SW480 (cell line): Measurements from ENCODE around the gene ENDOU.

Source experiments
- DNase-seq: peaks from one replicate; pipeline ENCODE4 v3.0.0-alpha.2; 2016; ENCODE audit warnings: low spot score

ENDOU gene

DNA sequence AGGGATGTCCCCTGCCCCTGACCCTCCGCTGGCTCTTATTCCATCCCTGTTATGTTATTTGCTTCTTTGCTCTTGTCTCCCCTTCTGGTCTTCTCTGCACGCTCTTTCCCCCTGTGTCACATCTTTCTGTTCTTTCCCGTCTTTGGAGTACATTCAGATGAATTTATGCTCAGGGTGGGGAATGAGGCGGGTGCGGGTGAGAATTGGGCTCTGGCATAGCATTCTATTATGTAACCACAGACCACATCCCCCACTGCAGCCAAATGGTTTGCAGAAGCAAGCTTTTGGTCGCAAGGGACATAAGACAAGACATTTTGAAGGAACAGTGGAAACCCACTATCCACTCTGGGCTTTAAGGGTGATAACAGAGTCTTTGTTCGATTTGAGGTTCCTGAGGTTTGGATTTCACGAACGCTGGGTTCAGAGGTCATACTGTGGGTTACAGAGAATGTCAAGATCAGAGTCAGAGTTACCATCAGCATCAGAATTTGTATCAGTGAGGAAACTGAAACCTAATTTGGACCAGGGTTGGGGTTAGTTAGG, 3.8 kb downstream of the ENDOU start:
- DNase-seq = no peak

DNA sequence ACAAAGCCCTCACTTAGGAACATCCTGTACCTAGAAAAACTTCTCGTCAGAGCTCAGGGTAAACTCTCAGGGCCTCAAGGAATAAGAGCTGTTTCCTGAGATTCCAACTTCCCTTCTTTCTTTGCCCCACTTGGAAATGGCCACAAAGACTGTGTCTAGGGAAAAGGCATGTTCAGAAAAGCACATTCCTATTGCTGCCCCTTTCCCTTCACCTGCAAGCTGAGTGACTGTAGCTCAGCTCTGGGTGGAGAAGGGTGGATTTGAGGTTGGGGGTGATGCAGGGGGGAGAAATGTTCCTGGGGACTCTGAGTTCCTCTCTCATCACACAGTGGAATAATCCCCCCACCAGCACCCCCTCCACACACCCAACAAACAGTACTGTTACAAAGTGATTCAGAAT, 6.8 kb downstream of the ENDOU start:
- no peak for DNase-seq

DNA sequence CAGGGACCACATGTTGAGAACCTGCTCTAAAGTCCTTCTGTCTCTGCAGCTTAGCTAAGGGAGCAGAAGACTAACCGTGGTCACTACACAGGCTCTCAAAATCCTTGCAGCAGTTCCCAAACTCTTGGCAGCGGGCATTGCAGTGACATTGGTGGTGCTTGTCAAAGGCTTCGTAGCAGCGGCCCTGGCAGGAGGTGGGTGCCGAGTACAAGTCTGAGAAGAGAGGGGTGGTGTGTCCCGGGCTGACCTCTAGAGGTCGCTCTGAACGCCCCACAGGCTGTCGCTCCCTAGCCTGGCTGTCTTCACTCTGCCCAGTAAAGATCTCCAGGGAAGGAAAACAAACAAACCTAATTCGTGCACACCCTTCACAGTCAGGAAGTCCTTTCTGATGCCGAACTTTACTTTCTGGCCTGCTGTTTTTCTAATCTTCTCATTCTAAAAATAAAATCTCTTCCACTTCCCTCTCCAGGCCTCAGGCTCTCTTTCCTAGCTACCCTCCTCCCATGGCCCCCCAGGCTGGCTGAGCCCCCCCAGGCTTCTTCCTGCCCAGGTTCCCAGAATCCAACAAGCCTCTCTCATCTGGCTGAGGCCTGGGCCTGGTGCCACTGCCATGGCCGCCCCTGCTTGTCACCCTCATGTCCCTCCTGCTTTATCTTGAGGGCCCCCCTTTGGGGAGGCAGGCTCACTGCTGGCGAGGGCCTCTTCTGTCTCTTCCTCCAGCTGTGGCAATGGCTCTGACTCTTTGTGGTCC, 7.7 kb downstream of the ENDOU start:
- DNase-seq = peak; percentile 75

DNA sequence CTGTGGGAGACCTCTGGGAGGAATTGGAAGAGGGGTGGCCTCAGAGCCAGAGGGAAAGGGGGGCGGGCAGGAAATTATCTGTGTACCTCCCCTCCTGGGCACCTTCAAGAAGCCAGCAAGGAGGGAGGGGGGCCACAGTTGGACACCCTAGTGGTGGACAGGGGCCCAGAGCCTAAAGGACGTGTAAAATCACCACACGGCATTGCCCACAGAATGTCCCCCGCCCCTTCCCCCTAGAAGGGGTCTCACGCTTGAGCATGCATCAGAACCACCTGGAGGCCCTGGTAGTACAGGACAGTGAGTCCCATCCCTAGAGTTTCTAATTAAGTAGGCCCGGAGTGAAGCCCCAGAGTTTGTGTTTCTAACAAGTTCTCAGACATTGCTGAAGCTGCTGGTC, 8.2 kb downstream of the ENDOU start:
- DNase-seq = no peak

DNA sequence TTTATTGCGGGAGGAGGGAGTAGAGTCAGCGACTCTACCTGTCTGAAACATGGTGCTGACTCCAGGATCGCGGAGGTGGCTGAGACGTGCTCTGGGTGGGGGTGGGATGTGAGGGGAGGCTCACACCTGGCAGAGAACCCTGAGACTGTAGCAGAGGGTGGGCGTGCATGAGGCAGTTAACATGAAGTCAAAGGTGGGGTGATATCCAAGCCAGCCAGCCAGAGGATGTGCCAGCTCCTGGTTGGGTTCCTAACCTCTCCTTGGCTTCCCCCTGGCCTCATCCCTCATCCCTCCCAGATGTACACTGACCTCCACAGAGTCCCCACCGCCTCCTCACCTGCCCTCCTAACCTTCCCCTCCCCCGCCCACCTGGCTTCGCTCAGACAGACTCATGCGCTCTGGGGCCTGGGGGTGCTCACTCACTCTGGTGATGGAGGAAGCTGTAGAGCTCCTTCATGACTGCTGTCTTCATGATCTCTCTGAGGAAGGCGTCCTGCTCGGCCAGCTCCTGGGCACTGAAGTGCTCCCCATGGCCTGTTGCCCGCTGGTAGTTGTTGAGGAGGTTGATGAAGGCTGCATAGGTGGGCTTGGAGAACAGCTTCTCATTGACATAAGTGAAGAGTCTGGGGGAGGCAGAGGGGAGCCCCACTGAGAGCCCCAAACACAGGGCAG, 9.3 kb downstream of the ENDOU start:
- no peak for DNase-seq

DNA sequence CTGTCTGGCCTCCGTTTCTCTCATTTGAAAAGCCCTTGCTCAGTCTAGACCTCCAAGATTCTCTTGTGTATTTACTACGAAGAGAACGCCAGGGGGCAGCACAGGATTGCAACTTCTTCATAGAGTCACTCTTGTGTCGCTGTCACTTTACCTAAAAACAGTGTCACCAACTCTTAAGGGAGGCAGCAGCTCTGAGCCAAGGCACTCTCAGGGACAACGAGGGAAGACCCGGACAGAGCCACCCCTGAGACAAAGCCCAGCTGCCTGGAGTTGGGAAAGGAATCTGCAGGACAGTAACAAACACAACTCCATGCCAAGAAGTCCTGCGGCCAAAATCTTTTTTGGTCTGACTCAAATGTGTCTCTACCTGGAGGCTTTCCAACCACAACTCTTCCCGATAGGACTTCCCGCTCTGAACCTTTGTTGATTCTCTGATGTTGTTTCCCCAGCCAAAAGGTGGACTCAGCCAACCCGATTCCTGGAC, 9.9 kb downstream of the ENDOU start:
- peak; percentile 85 for DNase-seq

DNA sequence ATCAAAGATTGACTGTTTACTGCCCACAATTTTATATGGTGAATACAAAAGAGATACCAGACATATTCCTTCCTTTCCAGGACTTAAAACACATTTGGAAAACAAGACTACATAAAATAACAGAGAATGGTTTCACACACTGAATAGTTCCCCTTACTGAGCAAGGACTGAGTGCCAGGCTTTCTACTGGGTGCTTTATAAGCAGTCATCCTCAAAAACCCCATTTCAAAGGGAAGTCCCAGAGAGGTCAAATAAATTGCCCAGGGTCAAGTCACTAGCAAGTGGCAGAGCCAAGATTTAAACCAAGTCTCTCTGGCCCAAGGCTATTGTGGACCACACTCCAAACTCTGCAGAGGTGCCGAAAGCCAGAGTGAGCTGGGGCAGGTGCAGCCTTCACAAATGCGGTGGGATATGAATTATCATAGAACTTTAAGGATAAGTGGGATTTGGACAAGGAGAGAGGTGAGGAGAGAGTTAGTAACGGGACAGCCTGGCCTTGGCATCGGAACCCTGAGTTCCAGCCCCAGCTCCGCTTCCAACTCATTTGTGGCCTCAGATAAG, 10.4 kb downstream of the ENDOU start:
- no peak for DNase-seq

DNA sequence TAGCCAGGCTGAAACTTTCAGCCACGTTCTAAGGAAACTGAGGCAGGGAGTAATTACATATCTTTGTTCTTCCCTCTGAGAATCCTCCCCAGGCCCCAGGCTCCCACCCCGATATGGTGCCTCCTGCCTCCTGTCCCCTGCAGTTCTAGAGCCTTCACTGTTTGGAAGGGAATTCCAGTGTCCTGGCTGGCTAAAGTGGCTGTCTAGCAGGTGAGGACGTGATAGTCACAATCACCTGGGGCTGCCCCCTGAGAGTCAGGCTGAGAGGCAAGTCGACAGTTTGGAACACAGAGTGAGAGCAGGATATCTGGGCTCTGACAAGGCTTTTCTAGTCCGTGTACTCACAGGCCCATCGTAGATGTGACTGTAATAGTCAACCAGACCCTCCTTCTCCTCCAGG, 13.1 kb downstream of the ENDOU start:
- no peak for DNase-seq

DNA sequence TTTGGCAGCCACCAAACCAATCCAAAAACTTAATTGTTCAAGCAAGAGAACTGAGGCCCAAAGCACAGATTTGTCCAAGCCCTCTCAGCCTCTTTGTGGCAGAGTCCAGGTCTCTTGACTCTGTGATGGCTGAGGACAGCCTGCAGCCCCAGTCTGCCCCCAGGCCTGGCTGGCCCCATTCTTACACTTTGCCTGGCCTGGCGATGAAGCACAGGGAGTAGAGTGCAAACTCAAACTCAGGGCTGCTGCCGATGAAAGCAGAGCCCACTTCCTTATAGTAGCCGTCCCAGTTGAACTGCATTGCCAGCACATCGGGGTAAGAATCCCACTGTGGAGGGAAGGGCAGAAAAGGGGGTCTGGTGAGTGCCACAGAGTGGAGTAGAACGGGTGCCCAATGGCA, 13.8 kb downstream of the ENDOU start:
- no peak for DNase-seq

DNA sequence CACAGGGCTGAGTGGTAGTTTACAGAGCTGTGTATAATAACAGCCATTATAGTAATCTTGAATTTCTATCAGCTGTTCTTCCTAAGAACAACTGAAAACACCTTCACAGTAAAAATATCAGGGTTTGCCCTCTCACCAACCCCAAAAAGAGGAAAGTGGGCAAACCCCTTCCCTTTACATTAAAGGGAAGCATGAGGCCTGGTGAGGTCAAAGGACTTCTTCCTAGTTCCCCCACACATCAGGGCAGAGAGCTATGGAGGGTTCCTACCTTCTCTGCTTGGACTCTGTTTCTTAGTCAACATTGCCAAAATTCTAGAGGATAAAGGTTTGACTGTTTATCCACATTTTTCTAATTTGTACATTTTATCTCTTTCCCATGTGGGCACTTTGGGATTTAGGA, 15.0 kb downstream of the ENDOU start:
- no peak for DNase-seq

DNA sequence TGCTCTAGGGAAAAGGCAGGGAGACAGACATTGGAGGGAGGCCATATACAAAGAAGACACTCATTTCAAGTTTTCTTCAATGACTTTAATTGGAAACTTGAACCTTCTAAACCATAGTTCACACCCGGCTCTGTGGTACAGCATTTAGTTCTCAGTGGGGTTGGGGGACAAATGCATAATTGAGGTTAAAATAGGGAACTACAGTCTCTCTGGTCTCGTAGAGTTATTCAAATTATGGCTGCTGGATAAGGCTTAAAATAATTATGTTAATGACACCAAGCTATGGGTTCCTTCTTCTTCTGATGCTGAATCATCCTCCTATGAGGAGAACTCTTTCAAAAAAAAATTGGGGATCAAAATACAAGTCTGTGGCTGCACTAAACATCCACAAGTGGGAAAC, 15.6 kb downstream of the ENDOU start:
- no peak for DNase-seq

DNA sequence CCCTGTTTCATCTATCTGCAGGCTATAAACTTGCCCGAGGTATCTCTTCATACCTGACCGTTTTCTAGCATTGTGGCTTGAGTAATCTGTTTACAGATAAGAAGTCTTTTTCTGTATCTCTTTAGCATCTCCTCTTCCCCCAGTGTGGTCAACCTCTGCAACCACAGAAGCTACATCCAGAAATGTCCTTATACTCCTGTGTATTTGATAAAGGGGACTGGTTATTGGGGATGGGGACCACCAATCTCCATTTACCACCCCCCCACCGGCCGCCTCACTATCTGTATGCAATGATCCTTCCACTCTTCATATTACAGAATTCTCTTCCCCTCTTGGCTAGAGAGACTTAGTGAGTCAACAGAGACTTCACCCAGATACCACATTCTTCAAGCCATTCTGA, 16.1 kb downstream of the ENDOU start:
- DNase-seq = no peak

DNA sequence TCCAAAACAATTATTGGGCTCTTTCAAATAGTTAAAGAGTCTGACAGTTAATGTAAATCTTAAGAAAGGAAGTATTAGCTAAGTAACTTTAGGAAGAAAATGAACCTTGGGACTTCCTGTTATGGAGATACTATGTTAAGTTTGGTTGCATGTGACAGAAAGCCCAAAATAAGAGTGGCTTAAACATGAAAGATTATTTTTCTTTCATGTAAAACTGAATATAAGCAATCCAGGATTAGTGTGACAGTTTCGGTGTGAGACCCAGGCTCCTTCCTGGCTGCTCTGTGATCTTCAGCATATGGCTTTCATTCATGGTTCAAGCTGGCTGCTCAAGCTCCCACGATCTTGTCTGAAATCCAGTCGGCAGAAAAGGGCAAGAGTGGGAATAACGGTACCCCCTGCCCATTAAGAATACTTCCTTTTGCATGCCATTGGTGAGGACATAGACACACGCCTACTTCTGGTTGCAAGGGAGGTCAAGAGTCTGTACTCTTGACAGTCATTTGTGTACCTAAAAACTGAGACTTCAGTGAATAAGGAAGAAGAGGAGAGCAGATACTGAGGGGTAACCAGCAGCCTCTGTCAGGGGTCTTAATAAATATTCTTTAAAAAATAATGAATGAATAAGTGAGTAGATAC, 17.3 kb downstream of the ENDOU start:
- DNase-seq = no peak

DNA sequence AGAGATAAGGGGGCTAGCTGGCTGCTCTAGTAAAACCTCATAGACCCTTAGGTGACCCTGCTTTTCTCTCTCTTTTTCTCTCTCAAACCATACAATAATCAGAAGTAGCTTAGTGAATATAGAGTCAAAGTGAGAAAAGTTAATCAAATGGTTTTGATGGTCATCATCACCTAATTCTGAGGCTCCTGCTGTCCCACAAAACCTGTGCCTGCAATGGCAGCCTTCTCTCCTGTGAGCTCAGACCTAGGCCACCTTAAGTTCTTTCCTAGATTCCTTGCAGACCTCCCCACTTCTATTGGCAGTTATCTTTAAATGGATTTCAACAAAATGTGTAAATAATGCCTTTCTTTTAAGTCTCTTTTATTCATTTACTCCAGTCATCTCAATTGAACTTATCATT, 17.9 kb downstream of the ENDOU start:
- no peak for DNase-seq

DNA sequence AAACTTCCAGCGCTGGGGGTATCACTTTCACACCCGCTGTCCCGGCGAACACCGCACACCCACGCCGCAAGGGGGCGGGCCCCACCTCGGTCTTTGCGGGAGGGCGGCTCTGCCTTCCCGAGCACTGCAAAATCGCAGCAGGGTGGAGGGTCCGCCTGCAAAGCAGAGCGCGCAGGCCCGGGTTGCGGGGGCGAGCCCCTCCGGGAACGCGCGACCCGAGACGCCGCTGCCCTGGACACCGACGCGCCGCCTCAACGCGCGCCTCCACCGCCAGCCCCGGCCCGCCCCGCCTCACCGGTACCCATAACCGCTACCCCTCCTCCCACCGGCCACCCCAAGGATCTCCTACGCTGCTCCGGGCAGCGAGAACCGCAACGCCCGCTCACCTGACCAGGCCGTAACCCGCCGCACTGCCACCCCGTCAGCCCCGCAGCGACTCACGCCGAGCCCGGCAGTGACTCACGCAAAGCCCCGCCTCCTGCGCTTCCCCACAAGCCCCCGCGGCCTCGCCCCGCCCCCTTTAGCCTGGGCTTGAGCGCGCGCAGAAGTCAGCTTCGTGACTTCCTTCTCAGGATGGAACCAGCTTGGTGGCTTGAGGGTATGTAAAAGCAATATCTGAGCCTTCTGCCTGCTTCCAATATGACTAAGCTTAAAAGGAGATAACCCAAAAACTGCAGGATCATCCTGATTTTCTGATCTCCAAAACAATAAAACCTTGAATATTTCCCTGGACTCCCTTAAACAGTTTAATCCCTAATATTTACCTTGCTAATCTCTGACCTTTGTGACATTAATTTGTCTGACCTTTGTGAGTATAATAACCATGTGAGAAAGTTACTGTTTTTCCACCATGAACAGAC, 19.5 kb downstream of the ENDOU start, which contains the start of gene RPAP3:
Gene RPAP3 (minus strand): TSS at position 465 of the 860 bp plus-strand sequence. CDS start 3,190 bp downstream, outside the sequence.
- DNase-seq = peak; percentile 89

DNA sequence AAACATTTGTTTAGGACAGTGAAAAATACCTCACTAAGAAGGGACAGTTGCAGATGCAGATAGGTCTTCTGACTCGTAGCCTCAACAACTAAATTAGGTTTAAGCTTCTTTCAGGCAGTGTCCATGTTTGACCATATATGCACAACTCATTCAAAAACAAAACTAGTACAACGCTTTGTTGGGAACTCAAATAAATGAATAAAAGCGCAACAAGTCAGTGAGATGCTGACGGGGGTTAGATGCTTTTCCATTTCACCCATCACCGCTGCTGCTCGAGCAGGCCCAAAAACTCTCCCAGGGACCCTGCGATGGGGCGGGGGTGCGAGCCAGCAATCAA, 20.1 kb downstream of the ENDOU start:
- no peak for DNase-seq

DNA sequence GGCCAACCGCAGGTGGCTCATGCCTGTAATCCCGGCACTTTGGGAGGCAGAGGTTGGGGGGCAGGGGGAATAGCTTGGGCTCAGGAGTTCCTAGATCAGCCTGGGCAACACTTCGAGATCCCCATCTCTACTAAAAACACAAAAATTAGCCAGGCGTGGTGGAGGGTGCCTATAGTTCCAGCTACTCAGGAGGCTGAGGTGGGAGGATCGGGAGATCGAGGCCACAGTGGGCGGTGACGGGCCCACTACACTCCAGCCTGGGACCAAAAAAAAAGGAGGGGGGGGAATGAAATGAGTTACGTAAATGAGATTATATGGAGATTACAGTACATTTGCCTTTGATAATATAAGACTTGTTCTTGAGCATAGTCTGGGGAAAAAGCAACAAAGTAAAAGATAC, 20.6 kb downstream of the ENDOU start:
- no peak for DNase-seq

DNA sequence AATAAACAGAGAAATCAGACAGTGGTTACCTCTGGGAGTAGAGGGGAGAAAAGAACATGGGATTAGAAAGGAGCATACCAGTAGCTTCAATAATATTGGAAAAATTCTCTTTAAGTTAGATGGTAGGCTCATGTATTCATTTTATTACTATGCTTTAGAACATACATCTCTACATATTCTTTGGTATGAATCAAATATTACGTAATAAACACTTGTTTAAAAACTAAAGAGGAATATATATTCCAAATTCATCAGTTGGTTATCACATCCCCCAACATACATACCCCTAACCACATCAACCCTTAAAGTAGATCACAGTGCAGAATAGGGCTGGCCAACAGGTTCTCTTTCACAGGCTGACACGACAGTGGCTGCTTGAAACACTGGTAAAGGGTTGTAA, 25.0 kb downstream of the ENDOU start:
- no peak for DNase-seq

DNA sequence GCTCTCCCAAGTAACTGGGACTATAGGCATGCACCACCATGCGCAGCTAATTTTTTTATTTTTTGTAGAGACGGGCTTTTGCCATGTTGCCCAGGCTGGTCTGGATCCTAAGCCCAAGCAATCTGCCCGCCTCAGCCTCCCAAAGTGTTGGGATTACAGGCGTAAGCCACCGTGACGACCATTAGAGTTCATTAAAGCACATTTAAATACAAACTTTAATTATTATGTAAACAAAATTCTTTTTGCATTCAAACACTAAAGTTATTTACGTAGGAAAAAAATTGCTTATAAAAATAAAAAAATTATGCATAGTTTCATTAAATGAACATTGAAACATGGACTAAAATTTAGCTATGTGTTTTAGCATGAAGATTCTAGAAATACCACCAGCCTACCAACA, 26.7 kb downstream of the ENDOU start:
- DNase-seq = no peak

DNA sequence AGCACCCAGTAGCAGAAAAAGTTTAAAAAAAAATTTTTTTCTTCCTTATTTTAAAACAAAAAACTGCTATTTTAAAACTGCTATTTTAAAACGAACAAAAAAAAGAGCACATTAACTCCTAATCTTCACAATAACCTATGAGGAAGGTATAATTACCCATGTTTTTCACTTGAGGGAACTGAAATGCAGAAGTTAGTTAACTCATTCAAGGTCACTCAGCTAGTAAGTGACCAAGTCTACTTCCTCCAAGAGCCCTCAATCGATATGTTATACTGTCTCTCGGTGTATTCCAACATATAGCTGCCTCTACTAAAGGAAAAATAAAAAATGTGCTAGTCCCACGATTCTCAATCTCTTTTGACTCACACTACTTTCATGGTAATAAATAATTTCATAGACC, 27.2 kb downstream of the ENDOU start:
- no peak for DNase-seq

DNA sequence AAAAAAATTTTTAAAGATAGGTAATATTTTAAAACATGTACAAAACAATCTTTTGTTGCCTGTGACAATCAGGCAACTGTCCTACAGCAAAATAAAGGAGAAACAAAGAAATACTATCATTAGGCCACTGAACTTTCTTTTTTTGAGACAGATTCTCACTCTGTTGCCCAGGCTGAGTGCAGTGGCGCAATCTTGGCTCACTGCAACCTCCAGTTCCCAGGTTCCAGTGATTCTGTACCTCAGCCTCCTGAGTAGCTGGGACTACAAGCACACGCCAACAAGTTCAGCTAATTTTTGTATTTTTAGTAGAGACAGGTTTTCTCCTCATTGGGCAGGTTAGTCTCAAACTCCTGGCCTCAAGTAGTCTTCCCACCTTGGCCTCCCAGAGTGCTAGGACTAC, 36.1 kb downstream of the ENDOU start:
- DNase-seq = no peak

DNA sequence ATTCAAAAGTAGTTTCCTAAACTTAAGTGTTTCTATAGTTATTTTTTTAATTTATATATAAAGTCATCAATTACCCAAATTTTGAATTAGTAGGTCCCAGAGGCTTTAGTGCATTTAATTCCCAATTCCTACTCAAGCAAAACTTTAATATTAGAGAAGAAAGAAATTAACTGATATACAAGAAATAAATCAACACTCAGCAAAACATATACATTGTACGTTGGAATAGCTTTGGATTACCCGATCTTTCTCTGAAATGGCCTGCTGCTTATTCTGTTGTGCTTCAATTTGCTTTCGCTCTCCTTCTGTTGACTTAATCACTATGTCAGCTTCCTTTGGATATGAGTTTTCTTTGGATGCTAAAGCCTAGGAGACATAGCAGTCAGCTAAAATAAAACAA, 37.7 kb downstream of the ENDOU start:
- no peak for DNase-seq
